Raji (cell line): ENCODE results near the gene RAPGEF1.

ENCODE experiments used
- POLR2A ChIP-seq: IDR thresholded peaks from 2 replicates; pipeline ENCODE4 v1.6.1; 2011; ENCODE audit warnings: low read depth, low read length, control low read depth; ENCODE audit not compliant: insufficient read depth

Gene RAPGEF1

DNA sequence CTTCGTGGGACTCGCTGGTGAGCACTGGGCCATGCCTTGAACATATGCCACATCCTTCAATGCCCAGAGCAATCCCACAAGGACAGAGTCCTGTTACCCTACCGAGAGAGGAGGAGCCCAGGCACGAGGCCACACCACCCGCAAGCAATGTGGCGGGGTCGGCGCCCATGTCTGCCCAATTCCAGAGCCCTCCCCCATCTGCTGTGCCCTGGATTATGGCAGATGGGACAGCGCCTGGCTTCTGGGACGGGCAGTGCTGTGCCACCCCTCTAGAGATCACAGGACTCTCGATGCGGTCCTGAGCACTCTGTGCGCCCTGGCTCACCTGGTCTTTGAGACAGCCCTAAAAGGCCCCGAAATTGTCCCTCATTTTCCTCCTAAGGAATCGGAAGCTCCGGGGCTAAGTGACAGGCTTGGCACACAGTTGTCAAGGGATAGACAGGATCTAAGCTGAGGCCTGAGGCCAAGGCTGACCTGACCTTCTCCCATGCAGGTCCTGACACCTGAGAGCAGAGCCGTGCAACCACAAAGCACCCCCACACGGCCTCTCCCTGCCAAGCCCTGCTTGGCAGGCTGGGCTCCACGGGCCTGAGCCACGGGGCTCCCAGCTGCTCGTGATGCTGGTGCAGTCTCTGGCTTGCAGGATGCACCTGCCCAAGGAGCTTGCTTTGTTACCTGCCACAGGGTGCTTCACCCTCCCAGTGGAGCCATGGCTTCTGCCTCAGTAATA is 145.8 kb downstream of the RAPGEF1 start:
- TF ChIP-seq POLR2A = no peak

DNA sequence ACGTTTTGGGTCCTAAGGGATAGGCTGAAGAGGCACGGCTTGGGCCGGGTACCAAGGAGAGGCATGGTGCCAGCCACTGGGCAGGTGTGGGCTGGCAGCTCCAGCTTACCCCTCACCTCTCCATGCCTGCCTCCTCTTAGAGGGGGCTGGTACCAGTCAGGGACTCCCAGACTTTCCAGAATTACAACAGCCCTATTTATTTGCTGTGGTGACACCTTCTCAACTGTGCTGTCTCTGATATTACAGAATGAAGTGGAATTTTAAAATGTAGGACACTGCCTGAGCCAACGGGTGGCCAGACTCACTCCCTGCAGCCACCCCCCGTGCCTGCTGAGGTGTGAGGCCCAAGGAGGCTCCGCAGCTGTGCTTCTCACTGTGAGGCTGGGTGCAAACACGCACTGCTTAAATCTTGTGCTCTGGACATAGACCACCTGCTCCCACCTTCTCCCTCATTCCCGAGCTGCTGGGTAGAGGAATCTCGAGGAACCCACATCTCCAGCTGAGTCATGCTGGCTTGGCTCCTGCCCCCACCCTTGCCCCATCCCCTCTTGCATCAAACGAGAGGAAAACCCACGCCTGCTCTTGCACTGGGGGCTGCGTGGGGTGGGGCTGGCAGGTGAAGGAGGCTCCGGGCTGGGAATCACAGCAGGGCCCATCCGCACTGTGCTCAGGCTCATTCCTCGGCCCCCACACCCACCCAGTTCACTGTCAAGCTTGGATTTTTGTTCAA is 146.6 kb downstream of the RAPGEF1 start:
- TF ChIP-seq POLR2A = no peak

DNA sequence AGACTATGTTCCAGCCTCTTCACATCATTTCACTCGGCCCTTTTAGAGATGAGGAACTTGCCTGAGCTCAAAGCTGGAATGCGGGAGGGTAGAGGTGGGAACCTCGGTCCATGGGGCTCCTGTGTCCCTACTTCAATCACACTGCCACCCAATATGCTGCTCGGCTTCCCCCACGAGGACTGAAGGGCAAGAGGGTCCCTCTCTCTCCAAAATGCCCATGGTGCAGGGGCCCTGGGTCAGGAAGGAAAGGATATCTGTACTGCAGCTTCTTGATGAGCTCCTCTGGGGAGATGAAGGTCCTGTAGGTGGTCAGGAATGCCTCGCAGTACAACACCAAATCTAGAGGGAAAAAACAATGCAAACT is 148.0 kb downstream of the RAPGEF1 start:
- no peak for TF ChIP-seq POLR2A

DNA sequence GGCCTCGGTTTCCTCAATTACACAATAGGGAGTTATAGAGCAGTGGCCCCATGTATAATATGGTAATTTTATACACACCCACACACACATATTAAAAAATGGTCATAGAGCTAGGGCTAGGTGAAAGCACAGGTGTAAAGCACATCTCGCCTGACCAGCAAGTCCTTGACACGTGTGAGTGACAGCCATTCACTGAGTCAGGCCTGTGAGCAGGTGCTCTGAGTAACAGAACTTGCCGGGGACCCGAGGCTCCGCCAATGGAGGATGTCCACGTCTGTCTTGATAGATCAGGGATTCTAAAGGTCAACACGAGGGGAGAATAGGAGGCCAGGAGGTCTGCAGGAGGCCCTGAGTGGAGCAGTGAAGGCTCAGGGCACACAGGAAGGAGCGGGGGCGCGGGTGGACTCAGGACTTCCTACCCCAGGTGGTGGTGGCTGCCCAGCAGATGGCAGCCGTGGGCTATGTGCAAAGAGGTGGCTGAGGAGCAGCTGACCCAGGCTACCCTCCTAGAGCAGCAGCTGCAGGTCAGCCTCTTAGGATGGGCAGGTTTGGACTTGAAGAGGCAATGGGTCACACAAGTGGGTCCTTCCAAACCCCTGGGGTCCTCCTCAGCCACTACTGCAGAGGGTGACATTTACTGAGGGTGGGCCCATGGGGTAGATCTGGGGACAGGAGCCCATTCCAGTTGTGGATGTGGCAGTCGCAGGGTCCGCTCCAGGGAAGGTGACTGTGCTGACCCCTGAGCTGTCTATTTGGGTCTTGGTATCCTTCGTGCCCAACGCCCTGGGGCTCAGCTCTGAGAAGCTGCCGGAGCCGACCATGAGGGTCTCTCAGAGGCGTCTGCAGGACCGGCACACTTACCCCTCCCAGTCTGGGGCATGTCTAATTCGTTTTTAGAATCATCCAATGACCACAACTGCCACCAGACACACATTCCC is 148.7 kb downstream of the RAPGEF1 start:
- TF ChIP-seq POLR2A = no peak

DNA sequence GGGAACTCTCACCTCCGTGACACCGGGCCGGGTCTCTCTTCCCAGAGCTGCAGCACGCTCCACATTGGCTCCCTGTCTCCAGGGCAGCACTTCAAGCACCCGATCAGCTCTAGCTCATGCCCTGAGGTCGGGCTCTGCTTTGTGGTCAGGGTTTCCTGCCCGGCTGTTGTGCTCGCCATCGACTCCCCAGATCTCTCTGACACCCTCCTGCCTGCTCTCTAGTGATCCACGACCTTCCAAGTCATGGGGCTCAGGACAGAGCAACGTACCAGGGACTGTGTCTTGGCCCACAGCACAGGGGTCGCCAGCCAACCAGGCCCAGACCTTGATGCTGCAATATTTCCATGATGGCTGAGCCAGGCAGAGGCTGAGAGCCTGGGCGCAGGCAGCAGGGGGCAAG is 149.4 kb downstream of the RAPGEF1 start:
- no peak for TF ChIP-seq POLR2A

DNA sequence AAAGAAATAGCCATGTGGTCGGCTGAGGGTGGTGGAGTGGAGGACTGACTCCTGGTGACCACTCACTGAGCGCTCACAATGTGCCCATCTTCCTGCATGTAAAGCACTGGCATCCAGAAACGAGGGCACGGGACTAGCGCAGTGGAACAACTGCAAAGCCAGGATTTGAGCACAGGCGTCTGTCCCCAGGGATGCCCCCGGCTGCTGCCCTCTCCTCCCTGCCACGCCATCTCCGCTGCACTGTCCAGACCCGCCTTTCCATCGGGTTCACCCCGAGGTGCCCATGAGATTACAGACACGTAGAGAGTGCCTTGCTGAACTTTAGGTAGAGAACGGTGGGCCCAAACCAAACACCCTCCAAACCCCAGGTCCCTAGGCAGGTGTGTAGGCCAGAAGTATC is 149.9 kb downstream of the RAPGEF1 start:
- TF ChIP-seq POLR2A = no peak

DNA sequence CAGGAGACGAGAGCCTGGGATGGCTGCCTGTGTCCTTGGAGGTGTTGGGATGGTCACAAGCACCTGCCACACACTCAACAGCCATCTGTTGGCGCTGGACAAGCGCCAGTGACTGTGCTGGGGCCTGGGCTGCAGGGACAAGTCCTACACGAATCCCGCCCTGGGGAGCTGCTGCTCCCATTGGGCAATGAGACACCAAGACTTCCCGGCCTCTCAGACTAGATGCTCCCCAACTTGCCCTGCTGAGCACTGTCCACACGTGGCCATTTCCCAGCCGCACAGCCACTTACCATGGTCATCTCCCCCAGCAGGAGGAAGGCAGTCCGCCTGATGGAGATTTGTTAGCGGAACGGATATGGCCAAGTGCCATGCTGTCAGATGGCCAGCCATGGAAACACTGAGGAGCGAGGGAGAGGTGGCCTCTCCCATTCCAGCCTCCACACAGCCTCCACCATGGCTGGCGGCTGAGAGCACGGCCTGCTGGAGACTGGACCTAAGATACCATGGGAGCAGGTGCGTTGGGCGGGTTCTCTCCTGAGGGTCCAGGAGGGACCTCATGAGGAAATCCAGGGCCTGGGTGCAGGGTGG is 150.7 kb downstream of the RAPGEF1 start:
- TF ChIP-seq POLR2A = no peak

DNA sequence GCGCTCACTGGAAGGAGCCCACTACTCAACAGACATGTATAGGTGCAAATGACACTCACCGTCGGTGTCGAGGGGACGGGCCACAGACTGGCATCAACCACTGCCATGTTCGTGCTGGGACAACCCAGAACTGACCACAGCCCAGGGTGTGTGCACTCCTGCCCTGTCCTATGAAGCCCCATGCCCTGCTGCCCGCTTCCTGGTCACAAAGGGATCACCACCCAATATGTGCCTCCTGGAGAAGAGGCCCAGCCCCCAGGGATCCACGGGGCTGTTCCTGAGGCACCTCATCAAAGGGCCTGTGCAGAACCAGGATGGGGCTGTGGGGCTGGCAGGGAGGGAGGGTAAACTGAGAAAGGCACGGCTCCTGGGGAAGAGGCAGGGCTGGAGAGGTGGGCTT is 151.5 kb downstream of the RAPGEF1 start:
- TF ChIP-seq POLR2A = no peak

DNA sequence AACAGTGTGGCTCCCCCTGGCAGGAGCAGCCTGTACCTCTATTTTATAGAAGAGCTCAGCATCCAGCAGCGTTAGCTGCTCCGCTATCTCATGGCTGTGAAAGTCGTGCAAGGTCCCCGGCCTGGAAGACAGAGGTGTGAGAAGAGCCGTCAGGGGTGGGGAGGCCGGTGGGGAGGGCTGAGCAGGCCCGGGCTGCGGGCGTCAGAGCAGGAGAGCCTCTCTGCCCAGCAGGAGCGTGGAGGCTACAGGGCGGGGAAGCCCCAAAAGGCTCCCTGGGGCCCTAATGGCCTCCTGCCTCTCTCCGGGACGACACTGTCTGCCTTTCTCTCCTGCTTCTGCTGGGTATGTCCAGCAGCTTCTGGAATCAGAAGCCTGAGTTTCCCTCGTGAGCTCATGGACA is 152.0 kb downstream of the RAPGEF1 start:
- TF ChIP-seq POLR2A = no peak

DNA sequence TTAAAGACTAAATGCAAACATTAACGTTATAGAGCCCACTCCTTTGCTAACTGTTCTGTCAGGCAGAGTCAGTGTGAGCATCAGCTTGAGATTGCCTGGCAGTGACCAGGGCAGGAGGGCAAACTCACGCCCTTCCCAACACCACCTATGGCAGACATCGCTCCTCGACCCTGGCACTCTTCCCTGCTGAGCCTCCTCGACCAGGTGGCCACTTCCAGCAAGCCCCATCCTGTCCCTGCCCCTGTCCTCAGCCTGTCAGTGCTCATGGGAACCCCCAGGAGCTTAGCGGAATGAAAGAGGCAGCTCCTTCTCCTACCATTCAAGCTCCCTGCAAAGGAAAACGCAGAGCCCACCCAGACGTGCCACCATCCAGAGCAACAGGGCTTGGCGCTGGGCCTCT is 152.5 kb downstream of the RAPGEF1 start:
- TF ChIP-seq POLR2A = no peak

DNA sequence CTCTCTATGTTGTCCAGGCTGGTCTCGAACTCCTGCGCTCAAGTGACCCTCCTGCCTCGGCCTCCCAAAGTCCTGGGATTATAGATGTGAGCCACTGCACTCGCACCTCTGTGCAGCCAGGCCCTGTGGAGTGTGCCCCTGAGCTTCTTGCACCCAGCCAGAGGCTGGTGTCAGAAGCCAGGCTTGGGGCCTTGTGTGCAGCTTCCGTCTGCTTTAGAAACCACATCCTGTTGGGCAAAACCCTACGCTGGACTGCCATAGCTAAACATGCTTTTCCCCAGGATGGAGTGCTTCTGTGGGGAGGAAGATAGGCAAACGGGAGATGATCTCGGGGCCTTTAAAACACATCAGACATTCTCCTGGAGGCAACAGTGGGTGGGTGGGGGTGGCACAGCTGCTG is 154.5 kb downstream of the RAPGEF1 start:
- no peak for TF ChIP-seq POLR2A

DNA sequence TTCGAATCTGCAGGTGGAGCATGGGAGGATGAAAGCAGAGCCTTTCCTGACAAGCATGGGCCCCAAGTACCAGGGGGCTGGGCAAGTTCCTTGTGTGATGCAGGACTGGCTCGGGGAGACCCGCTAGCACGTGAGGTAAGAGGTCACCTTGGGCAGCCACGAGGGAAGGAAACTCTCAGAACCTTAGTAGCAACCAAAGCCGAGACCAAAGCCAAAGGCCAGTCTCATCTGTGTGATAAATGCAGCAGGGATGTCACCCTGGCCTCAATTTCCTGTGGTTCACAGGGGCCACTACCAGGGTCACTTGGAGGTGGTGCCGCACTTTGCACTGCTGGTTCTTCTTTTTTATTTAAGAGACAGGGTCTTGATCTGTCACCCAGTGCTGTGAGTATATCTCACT is 155.0 kb downstream of the RAPGEF1 start:
- no peak for TF ChIP-seq POLR2A

DNA sequence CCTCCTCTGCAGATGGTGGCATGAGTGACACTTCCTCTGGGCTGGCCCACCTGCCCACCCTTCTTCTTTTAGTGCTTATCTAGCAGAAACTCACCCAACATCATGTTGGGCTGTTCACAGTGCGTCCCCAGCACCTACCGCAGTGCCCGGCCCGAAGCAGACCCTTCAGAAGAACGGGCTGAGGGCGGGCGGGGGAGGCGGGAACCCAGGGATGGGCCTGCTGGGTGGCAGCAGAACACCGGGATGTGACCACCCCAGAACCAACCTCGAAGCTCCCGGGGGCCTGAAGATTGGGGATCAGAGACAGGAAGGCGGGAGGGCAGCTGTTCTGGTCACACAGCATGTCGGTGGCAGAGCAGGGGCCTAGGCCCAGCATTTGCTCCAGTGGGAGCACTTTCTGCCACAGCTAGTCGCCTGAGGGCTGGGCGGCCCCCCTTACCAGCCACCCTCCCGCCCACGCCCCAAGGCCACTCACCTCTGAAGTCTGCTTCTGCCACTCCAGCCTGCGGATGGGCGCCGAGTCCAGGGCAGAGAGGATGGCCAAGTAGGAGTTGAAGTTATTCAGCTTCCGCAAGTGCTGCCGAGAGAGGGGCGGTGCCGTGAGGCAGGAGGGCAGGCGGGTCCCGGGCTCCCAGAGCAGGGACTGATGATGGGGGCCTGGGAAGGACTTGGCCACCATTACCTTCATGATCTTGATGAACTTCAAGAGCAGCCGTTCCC is 155.9 kb downstream of the RAPGEF1 start:
- no peak for TF ChIP-seq POLR2A

DNA sequence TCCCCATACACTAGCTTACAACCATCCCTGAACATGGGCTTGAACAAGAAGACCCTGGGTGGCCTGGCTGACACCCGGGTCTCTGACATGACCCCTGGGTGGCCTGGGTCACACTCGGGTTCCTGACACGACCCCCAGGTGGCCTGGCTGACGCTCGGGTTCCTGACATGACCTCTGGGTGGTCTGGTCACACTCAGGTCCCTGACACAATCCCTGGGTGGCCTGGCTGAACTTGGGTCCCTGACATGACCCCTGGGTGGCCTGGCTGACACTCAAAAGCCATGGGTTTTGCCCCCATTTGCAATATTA is 156.6 kb downstream of the RAPGEF1 start:
- no peak for TF ChIP-seq POLR2A
